SJCRH30 (cell line): ENCODE measurements around the gene IPPK. TPM values are rescaled to one million over a fixed set of nuclear protein-coding genes. Genes with fewer than 3 reads are reported as not detected.

ENCODE experiments used
- total RNA-seq: library from RNA; depleted of rRNA; stranded (reverse); fragments of >200 nt; shearing (Covaris generic); gene quantifications from 2 replicates; pipeline ENCODE4 v1.2.3, GENCODE V29; 2014; rRNA removed

IPPK gene
- total RNA-seq, 1 experiment from 2014 or later = 16.7 TPM

Other genes with a start within 250 kb of the IPPK start
- gene OMD, start 245.7 kb downstream of the IPPK start, total RNA-seq = 0.08 TPM in 1 of 2 replicates, not detected in the other
- 0.06 TPM in 1 of 2 replicates, not detected in the other for gene ASPN, start 187.6 kb downstream of the IPPK start, total RNA-seq
- gene ECM2, start 134.1 kb downstream of the IPPK start, total RNA-seq = not detected in 2 replicates
- 64.6 and 65.1 TPM in 2 replicates for gene BICD2, start 94.7 kb upstream of the IPPK start, total RNA-seq
- gene ZNF484, start 207.9 kb upstream of the IPPK start, total RNA-seq = 18.2 and 21.6 TPM in 2 replicates